Stomach smooth muscle (tissue), 2 donors: ENCODE data around the gene CNRIP1.
"Not testable (repeated sequence)": the region's sequence is repeated elsewhere in the genome, so short reads cannot be mapped to it uniquely, and the experiment has no call there.

Experiments
- H3K27ac ChIP-seq: one replicate; pipeline ENCODE4 v1.7.0; 2013; ENCODE audit warnings: mild to moderate bottlenecking, low read length, inconsistent platforms
- H3K27me3 ChIP-seq, 2 donors: one replicate each; pipeline ENCODE4 v1.7.0; 2013; ENCODE audit warnings: low read length in 2 of 2; ENCODE audit not compliant: insufficient read depth in 2 of 2, control insufficient read depth in 1 of 2
- H3K36me3 ChIP-seq, 2 donors: one replicate each; pipeline ENCODE4 v1.7.0; 2013; ENCODE audit warnings: low read length in 2 of 2; ENCODE audit not compliant: control insufficient read depth in 2 of 2, insufficient read depth in 2 of 2
- H3K4me1 ChIP-seq: one replicate; pipeline ENCODE4 v1.7.0; 2013; ENCODE audit warnings: low read length; ENCODE audit not compliant: control insufficient read depth, insufficient read depth
- H3K4me3 ChIP-seq, 2 donors: one replicate each; pipeline ENCODE4 v1.7.0; 2013; ENCODE audit warnings: low read length in 2 of 2
- H3K9ac ChIP-seq, 2 donors: one replicate each; pipeline ENCODE4 v1.7.0; 2013; ENCODE audit warnings: low read length in 2 of 2, mild to moderate bottlenecking in 1 of 2
- H3K9me3 ChIP-seq, 2 donors: one replicate each; pipeline ENCODE4 v1.7.0; 2013; ENCODE audit warnings: low read length in 2 of 2; ENCODE audit not compliant: control insufficient read depth in 2 of 2
- donor health status: healthy.
- donor health status: Pancreatic carcinoma.

The CNRIP1 gene

GRCh38 chr2:68316111-68316510 is 3.6 kb downstream of the CNRIP1 start:
- peaks cover 2 to 6% of the 10 kb centered on the region in 2 donors for H3K36me3 ChIP-seq
- H3K4me3 ChIP-seq, result no peak overlapping the region
- H3K27me3 ChIP-seq, result no peaks in the 10 kb centered on the region
- no peak overlapping the region for H3K9ac ChIP-seq
- H3K9me3 ChIP-seq, result no peaks in the 10 kb centered on the region
- no peak overlapping the region for H3K27ac ChIP-seq
- peaks cover 11% of the 10 kb centered on the region for H3K4me1 ChIP-seq

- no peak overlapping the region for H3K27ac ChIP-seq
- H3K9ac ChIP-seq, result no peak overlapping the region
Measured at GRCh38 chr2:68311033-68311432, 8.7 kb downstream of the CNRIP1 start.

GRCh38 chr2:68309426-68309825 is 10.3 kb downstream of the CNRIP1 start:
- Histone ChIP-seq H3K27ac (no peak overlapping the region), H3K9ac (no peak overlapping the region), H3K4me3 (no peak overlapping the region), H3K9me3 (no peaks in the 10 kb centered on the region), H3K36me3 (peaks cover 0 to under 1% of the 10 kb centered on the region in 2 donors), H3K4me1 (no peaks in the 10 kb centered on the region), H3K27me3 (no peaks in the 10 kb centered on the region)

More at GRCh38 chr2:68311033-68311432, 8.7 kb downstream of the CNRIP1 start:
- Histone ChIP-seq H3K36me3 (peaks cover 2% of the 10 kb centered on the region in 2 donors), H3K4me1 (no peaks in the 10 kb centered on the region), H3K27me3 (no peaks in the 10 kb centered on the region), H3K4me3 (no peak overlapping the region), H3K9me3 (no peaks in the 10 kb centered on the region)

GRCh38 chr2:68303902-68304272 is 15.9 kb downstream of the CNRIP1 start:
- not testable (repeated sequence) for H3K9me3 ChIP-seq, H3K27ac ChIP-seq, H3K36me3 ChIP-seq, H3K4me3 ChIP-seq, H3K4me1 ChIP-seq, H3K27me3 ChIP-seq, H3K9ac ChIP-seq

- H3K27ac ChIP-seq, result no peak overlapping the region
- no peaks in the 10 kb centered on the region for H3K9me3 ChIP-seq
- no peak overlapping the region for H3K9ac ChIP-seq
- no peaks in the 10 kb centered on the region for H3K4me1 ChIP-seq
- H3K27me3 ChIP-seq, result no peaks in the 10 kb centered on the region
- no peaks in the 10 kb centered on the region for H3K36me3 ChIP-seq
- H3K4me3 ChIP-seq, result no peak overlapping the region
Measured at GRCh38 chr2:68303033-68303901, 16.5 kb downstream of the CNRIP1 start.

- Histone ChIP-seq H3K4me1 (no peaks in the 10 kb centered on the region), H3K4me3 (no peak overlapping the region), H3K9me3 (no peaks in the 10 kb centered on the region), H3K27ac (no peak overlapping the region), H3K27me3 (no peaks in the 10 kb centered on the region), H3K36me3 (no peaks in the 10 kb centered on the region), H3K9ac (no peak overlapping the region)
Measured at GRCh38 chr2:68302281-68302875, 17.4 kb downstream of the CNRIP1 start.

GRCh38 chr2:68295516-68295915 is 24.2 kb downstream of the CNRIP1 start:
- Histone ChIP-seq H3K4me3 (no peak overlapping the region), H3K27me3 (no peaks in the 10 kb centered on the region), H3K4me1 (no peaks in the 10 kb centered on the region), H3K9me3 (no peaks in the 10 kb centered on the region), H3K27ac (no peak overlapping the region), H3K9ac (no peak overlapping the region), H3K36me3 (no peaks in the 10 kb centered on the region)

GRCh38 chr2:68294913-68295312 is 24.8 kb downstream of the CNRIP1 start:
- Histone ChIP-seq H3K9me3 (no peaks in the 10 kb centered on the region), H3K36me3 (no peaks in the 10 kb centered on the region), H3K4me1 (no peaks in the 10 kb centered on the region), H3K9ac (no peak overlapping the region), H3K27ac (no peak overlapping the region), H3K27me3 (no peaks in the 10 kb centered on the region), H3K4me3 (no peak overlapping the region)

- no peaks in the 10 kb centered on the region for H3K36me3 ChIP-seq
- no peaks in the 10 kb centered on the region for H3K4me1 ChIP-seq
- no peak overlapping the region for H3K27ac ChIP-seq
- no peak overlapping the region for H3K9ac ChIP-seq
- H3K27me3 ChIP-seq, result no peaks in the 10 kb centered on the region
- H3K9me3 ChIP-seq, result no peaks in the 10 kb centered on the region
- H3K4me3 ChIP-seq, result no peak overlapping the region
Measured at GRCh38 chr2:68294187-68294586, 25.6 kb downstream of the CNRIP1 start.

- no peaks in the 10 kb centered on the region for H3K4me1 ChIP-seq
- no peak overlapping the region for H3K27ac ChIP-seq
- H3K36me3 ChIP-seq, result no peaks in the 10 kb centered on the region
- no peaks in the 10 kb centered on the region for H3K27me3 ChIP-seq
- H3K4me3 ChIP-seq, result no peak overlapping the region
- H3K9ac ChIP-seq, result no peak overlapping the region
- no peaks in the 10 kb centered on the region for H3K9me3 ChIP-seq
Measured at GRCh38 chr2:68293755-68294154, 26.0 kb downstream of the CNRIP1 start.

GRCh38 chr2:68293024-68293423 is 26.7 kb downstream of the CNRIP1 start:
- no peak overlapping the region for H3K27ac ChIP-seq
- H3K36me3 ChIP-seq, result no peaks in the 10 kb centered on the region
- H3K4me1 ChIP-seq, result no peaks in the 10 kb centered on the region
- no peak overlapping the region for H3K9ac ChIP-seq
- no peaks in the 10 kb centered on the region for H3K27me3 ChIP-seq
- H3K9me3 ChIP-seq, result no peaks in the 10 kb centered on the region
- H3K4me3 ChIP-seq, result no peak overlapping the region
